Astrocyte of the cerebellum (primary cell): ENCODE data around the gene SLCO4A1.

ENCODE experiments used
- DNase-seq: peaks from one replicate; pipeline ENCODE4 v3.0.0-alpha.2; 2011; ENCODE audit warnings: low read depth
- H3K4me3 ChIP-seq: 2 replicates; pipeline ENCODE4 v1.5.1; 2011; ENCODE audit warnings: mild to moderate bottlenecking, low read depth, low read length, moderate library complexity
- in situ Hi-C: cut with HindIII; loops from 2 replicates; pipeline ENCODE4 v1.10.0; 2017; ENCODE audit warnings: low sequenced_read_pairs
- TF ChIP-seq, protein P1 (sequence below): IDR thresholded peaks from 2 replicates; pipeline ENCODE4 v1.5.1; 2012; ENCODE audit warnings: low read length, low read depth, moderate library complexity, mild to moderate bottlenecking; ENCODE audit errors: missing control alignments

Gene SLCO4A1

DNA sequence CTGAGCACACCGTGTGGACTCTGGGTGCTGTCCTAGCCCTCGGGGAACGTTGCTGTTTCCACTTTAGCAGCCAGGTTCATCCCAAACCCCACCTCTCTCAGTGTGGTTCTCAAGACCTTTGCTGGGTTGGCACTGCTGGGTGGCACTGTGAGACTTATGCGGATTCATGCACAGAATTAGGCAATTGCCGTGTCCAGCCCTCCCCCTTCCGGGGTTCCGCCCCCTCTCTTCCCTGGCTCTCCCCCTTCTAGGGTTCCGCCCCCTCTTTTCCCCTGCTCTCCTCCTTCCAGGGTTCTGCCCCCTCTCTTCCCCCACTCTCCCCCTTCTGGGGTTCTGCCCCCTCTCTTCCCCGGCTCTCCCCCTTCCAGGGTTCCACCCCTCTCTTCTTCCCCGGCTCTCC lies 39.8 kb upstream of the SLCO4A1 start:
- DNase-seq, result no peak
- TF ChIP-seq, protein P1, sequence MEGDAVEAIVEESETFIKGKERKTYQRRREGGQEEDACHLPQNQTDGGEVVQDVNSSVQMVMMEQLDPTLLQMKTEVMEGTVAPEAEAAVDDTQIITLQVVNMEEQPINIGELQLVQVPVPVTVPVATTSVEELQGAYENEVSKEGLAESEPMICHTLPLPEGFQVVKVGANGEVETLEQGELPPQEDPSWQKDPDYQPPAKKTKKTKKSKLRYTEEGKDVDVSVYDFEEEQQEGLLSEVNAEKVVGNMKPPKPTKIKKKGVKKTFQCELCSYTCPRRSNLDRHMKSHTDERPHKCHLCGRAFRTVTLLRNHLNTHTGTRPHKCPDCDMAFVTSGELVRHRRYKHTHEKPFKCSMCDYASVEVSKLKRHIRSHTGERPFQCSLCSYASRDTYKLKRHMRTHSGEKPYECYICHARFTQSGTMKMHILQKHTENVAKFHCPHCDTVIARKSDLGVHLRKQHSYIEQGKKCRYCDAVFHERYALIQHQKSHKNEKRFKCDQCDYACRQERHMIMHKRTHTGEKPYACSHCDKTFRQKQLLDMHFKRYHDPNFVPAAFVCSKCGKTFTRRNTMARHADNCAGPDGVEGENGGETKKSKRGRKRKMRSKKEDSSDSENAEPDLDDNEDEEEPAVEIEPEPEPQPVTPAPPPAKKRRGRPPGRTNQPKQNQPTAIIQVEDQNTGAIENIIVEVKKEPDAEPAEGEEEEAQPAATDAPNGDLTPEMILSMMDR, result no peak
- in situ Hi-C loops, result no loop called here
- no peak overlapping the region for H3K4me3 ChIP-seq

DNA sequence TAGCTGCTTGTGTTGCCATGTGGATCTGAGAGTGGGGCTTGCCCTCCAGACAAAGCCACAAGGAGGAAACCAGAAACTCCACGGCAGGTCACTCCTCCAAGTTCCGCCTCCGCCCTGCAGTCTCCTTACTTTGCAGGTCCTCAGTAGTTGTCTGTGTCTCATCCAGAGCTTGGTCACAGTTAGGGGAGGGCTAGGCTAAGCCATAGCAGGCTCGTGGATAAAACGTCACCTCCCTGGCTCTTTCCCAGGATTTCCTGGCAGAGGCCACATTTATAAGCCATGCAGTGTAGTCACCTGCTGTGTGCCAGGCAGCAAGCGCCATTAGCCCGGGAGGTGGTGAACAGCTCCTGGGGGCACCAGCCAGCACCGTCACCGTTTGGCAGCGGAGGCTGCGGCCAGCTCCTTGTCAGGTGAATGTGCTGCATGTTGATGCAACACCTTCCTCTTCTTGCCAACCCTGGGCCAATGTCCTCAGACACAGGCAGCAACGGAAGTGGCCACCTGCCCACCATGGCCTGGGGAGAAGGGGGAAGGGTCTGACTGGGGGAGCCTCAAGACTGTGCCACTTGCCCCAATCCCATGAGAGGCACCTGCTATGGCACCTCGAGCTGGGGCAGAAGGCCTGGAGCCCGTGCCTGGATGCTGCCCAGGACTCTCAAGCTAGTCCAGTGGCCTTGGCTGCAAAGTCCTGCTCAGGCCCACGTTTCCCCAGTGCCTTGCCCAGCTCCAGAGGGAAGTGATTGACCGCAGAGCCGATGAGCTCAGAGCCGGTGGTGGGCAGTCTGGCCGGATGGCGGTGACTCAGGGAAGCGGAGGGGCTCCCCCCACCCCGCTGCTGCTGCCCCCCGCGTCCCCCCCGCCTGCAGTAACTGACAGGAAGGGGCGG lies 39.0 kb upstream of the SLCO4A1 start:
- TF ChIP-seq, protein P1, result no peak
- H3K4me3 ChIP-seq, result no peak overlapping the region
- DNase-seq, result peak; percentile 40
- in situ Hi-C loops, result no loop called here

DNA sequence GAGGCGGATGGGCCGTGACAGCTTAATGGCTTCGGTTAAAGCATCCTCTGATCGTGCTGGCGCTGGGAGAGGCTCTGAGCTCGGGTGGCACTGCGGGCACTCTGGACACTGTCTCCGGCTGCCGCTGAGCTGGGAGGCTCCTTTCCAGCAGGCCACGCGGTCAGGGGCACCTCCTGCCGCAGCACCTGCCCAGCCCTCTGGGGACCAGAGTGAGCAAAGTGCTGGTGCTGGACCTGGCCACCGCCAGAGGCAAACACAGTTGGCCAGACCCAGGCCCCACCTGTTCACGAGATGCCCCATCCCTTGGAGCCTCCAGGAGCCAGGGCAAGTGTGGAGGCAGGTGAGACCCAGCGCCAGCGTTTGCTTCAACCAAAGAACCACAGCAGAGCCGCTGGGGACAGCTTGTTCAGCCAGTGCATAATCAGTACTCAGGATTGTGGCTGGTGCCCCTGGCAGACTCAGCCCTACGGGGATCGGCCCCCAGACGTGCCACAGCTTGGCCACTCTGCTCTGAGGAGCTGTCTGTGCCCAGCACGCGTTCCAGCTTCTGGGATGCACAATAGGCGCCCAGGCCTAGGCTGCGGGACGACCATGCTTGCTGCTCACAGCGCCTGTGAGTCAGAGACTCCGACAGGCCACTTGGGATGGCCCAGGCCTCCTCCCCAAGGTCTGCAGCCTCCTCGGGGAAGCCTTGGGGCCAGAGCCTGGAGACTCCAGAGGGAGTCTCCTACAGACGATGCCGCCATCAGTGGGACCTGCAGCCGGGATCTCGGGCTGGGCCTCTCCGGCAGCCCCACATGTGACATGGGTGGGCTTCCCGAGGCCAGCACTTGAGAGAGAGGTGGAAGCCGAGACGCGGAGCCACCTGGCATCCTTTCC lies 38.2 kb upstream of the SLCO4A1 start:
- in situ Hi-C loops, result no loop called here
- no peak for DNase-seq
- no peak overlapping the region for H3K4me3 ChIP-seq
- TF ChIP-seq, protein P1, result no peak

DNA sequence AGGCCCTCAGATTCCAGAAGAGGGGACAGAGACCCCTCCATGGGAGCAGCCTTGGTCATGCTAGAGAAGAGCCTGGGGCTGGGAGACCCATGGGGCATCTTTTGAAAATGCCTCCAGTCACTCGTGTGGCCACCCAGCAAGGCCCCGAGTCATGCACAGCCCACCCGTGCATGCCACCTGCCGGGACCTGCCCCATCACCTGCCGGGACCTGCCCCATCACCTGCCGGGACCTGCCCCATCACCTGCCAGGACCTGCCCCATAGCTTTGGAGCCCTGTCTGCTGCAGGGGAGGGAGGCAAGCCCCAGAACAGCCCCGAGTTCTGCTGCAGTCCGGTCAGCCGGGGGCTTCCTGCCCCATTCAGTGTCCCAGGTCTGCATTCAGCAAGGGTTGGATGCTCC lies 37.5 kb upstream of the SLCO4A1 start:
- no peak overlapping the region for H3K4me3 ChIP-seq
- TF ChIP-seq, protein P1, result no peak
- in situ Hi-C loops, result no loop called here
- DNase-seq, result no peak

DNA sequence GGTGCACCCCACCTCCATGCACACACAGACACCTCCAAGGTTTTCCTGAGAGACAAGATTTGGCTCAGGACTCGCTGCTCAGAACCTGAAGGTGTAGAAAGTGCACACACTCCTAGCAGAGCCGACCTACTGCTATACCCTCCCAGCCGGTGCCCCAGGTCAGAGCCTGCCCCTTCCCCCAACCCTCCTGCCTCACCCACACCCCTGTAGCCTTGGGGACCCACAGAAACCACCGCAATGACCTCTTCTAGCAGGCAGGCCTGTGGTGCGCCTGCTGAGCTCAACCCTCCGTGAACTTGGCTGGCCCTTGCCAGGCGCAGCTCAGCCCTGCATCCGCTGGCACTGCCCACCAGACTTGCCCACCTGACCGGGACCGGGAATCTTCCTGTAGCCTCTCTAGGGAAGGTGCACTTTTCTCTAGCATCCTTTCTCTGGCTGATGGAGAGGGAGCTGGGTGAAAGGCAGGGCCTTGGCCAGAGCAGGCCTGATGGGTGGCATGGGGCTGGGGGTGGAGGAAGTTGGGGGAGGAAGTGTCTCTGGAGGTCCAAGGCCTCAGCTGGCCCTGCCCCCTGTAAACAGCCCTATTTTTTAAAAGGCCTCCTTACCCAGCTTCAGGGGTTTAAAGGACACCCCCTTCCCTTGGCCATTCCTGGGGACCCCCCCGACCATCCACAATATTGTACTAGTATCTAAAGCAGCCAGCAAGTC lies 36.9 kb upstream of the SLCO4A1 start:
- TF ChIP-seq, protein P1, result no peak
- DNase-seq, result no peak
- in situ Hi-C loops, result no loop called here
- no peak overlapping the region for H3K4me3 ChIP-seq

DNA sequence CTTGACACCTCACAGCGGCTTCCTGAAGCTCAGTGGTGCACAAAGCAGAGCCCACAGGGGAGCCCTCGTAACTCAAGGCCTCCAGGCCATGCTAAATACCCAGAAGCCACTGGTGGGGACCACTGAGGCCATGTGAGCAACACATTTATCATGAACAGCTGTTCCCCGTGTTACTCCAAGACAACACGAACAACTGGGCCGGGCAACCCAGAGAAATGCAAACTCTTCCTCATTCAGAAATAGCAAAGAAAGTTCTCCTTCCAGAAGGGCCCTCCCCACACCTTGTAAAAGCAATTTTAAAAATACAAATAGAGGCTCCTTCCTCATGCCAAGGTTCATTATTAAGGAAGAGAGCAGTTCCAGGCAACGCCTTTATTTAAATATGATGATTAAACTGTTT lies 36.3 kb upstream of the SLCO4A1 start:
- TF ChIP-seq, protein P1, result no peak
- H3K4me3 ChIP-seq, result no peak overlapping the region
- no peak for DNase-seq
- in situ Hi-C loops, result no loop called here
